ENCODE measurements around the gene PINK1.

DNA sequence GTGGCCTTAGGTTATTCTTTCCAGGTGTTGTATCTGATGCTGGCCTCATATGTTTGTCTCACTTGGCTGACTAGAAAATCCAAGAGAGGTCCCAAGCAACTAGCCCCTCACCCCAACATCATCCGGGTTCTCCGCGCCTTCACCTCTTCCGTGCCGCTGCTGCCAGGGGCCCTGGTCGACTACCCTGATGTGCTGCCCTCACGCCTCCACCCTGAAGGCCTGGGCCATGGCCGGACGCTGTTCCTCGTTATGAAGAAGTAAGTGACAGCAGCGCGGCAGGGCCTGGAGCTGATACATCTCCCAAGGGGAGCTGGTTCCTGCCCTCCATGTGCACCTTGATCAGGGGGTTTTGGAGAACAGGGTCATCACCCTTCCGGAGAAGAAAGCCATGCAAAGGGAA is 11.2 kb downstream of the PINK1 start:
- no peak for TF ChIP-seq CTCF (IDR thresholded peaks at IDR 0.05)
- no peak for TF ChIP-seq FOXM1 (IDR thresholded peaks at IDR 0.05; ENCODE audit: low read depth)
- no peak for TF ChIP-seq RFX5 (IDR thresholded peaks at IDR 0.05; ENCODE audit: low read length)
